ENCODE results near the gene BBX.
A peak's percentile ranks its signal among the peaks of the same experiment; 100 is the strongest.

The BBX gene

GRCh38 chr3:107657971-107658370, 135.2 kb downstream of the BBX start:
- peak; percentile 7 for DNase-seq (ENCODE audit: low spot score)

GRCh38 chr3:107660306-107660976, 137.7 kb downstream of the BBX start:
- DNase-seq (ENCODE audit: low spot score) = peak; percentile 24

GRCh38 chr3:107661447-107662123, 138.8 kb downstream of the BBX start:
- DNase-seq (ENCODE audit: low spot score) = no peak

GRCh38 chr3:107662124-107662507, 139.4 kb downstream of the BBX start:
- DNase-seq (ENCODE audit: low spot score) = peak; percentile 51

GRCh38 chr3:107662586-107662985, 139.8 kb downstream of the BBX start:
- DNase-seq (ENCODE audit: low spot score) = no peak

- no peak for DNase-seq (ENCODE audit: low spot score)
Measured at GRCh38 chr3:107663266-107663665, 140.5 kb downstream of the BBX start.

- no peak for DNase-seq (ENCODE audit: low spot score)
Measured at GRCh38 chr3:107664614-107665013, 141.9 kb downstream of the BBX start.

GRCh38 chr3:107665351-107665750, 142.6 kb downstream of the BBX start:
- no peak for DNase-seq (ENCODE audit: low spot score)

GRCh38 chr3:107666853-107667252, 144.1 kb downstream of the BBX start:
- no peak for DNase-seq (ENCODE audit: low spot score)

GRCh38 chr3:107668416-107668815, 145.7 kb downstream of the BBX start:
- no peak for DNase-seq (ENCODE audit: low spot score)

- DNase-seq (ENCODE audit: low spot score) = no peak
Measured at GRCh38 chr3:107668963-107669362, 146.2 kb downstream of the BBX start.

- no peak for DNase-seq (ENCODE audit: low spot score)
Measured at GRCh38 chr3:107669669-107670068, 146.9 kb downstream of the BBX start.

GRCh38 chr3:107670986-107671385, 148.2 kb downstream of the BBX start:
- peak; percentile 17 for DNase-seq (ENCODE audit: low spot score)

GRCh38 chr3:107674371-107674770, 151.6 kb downstream of the BBX start:
- no peak for DNase-seq (ENCODE audit: low spot score)

GRCh38 chr3:107675233-107675900, 152.6 kb downstream of the BBX start:
- no peak for DNase-seq (ENCODE audit: low spot score)

- peak; percentile 35 for DNase-seq (ENCODE audit: low spot score)
Measured at GRCh38 chr3:107676469-107677309, 153.9 kb downstream of the BBX start.

- DNase-seq (ENCODE audit: low spot score) = no peak
Measured at GRCh38 chr3:107679921-107680320, 157.2 kb downstream of the BBX start.

- no peak for DNase-seq (ENCODE audit: low spot score)
Measured at GRCh38 chr3:107680698-107681097, 157.9 kb downstream of the BBX start.

GRCh38 chr3:107681396-107681795, 158.6 kb downstream of the BBX start:
- no peak for DNase-seq (ENCODE audit: low spot score)

- no peak for DNase-seq (ENCODE audit: low spot score)
Measured at GRCh38 chr3:107682580-107682979, 159.8 kb downstream of the BBX start.

- peak; percentile 39 for DNase-seq (ENCODE audit: low spot score)
Measured at GRCh38 chr3:107683447-107683846, 160.7 kb downstream of the BBX start.

- no peak for DNase-seq (ENCODE audit: low spot score)
Measured at GRCh38 chr3:107684431-107684925, 161.7 kb downstream of the BBX start.
